Neural cell (in vitro differentiated cells): ENCODE results near the gene FILIP1L. TPM values are rescaled to one million over a fixed set of nuclear protein-coding genes. Genes with fewer than 3 reads are reported as not detected.

Source experiments
- H2AFZ ChIP-seq: fragments of 200-600, 300-800 bp; sonication (generic), shearing (Covaris generic); 2 replicates; pipeline ENCODE4 v1.6.0; 2014; ENCODE audit warnings: low read depth, mild to moderate bottlenecking, antibody characterized with exemption, low read length, moderate library complexity
- H3F3A ChIP-seq: fragments of 200-600 bp; shearing (Covaris generic); 2 replicates; pipeline ENCODE4 v1.6.1; 2016; ENCODE audit warnings: mild to moderate bottlenecking, moderate library complexity, mixed read lengths, antibody characterized with exemption, low read length; ENCODE audit not compliant: insufficient read depth, poor library complexity, severe bottlenecking
- H3K27ac ChIP-seq: fragments of 200-600, 300-800 bp; sonication (generic), shearing (Covaris generic); 2 replicates; pipeline ENCODE4 v1.5.1; 2014; ENCODE audit warnings: mild to moderate bottlenecking, low read length, moderate library complexity
- H3K27me3 ChIP-seq: fragments of 300-800, 200-600 bp; sonication (generic), shearing (Covaris generic); 2 replicates; pipeline ENCODE4 v1.6.0; 2014; ENCODE audit warnings: mild to moderate bottlenecking, low read depth, low read length, moderate library complexity; ENCODE audit not compliant: insufficient read depth
- H3K36me3 ChIP-seq: fragments of 300-800, 200-600 bp; sonication (generic), shearing (Covaris generic); 2 replicates; pipeline ENCODE4 v1.5.1; 2014; ENCODE audit warnings: mild to moderate bottlenecking, antibody characterized with exemption, low read length, moderate library complexity; ENCODE audit not compliant: insufficient read depth
- H3K4me2 ChIP-seq: fragments of 300-800, 200-600 bp; sonication (generic), shearing (Covaris generic); 2 replicates; pipeline ENCODE4 v1.6.0; 2014; ENCODE audit warnings: mild to moderate bottlenecking, low read length
- H3K4me3 ChIP-seq: fragments of 300-800, 200-600 bp; sonication (generic), shearing (Covaris generic); 2 replicates; pipeline ENCODE4 v1.5.1; 2014; ENCODE audit warnings: mild to moderate bottlenecking, low read length, moderate library complexity
- H3K79me2 ChIP-seq: fragments of 200-600 bp; shearing (Covaris generic); replicated peaks from 2 replicates; pipeline ENCODE4 v1.6.0; 2014; ENCODE audit warnings: mild to moderate bottlenecking, low read length, moderate library complexity; ENCODE audit not compliant: insufficient read depth
- H3K9ac ChIP-seq: fragments of 300-800, 200-600 bp; sonication (generic), shearing (Covaris generic); 2 replicates; pipeline ENCODE4 v1.6.1; 2016; ENCODE audit warnings: mild to moderate bottlenecking, low read length, mixed read lengths
- H3K9me2 ChIP-seq: fragments of 200-600 bp; shearing (Covaris generic); 2 replicates; pipeline ENCODE4 v1.6.1; 2016; ENCODE audit warnings: mild to moderate bottlenecking, low read length, mixed read lengths; ENCODE audit not compliant: insufficient read depth
- H3K9me3 ChIP-seq: fragments of 200-600, 300-800 bp; sonication (generic), shearing (Covaris generic); 2 replicates; pipeline ENCODE4 v1.6.1; 2016; ENCODE audit warnings: mild to moderate bottlenecking, mixed run types, low read length, moderate library complexity, mixed read lengths
- H4K20me1 ChIP-seq: fragments of 200-600 bp; shearing (Covaris generic); 2 replicates; pipeline ENCODE4 v1.6.1; 2016; ENCODE audit warnings: mild to moderate bottlenecking, mixed run types; ENCODE audit not compliant: insufficient read depth
- EP300 ChIP-seq: fragments of 450-650 bp; conservative IDR thresholded peaks from 2 replicates; pipeline ENCODE4 v1.6.1; 2014; ENCODE audit warnings: antibody characterized with exemption, mild to moderate bottlenecking, moderate library complexity; ENCODE audit not compliant: poor library complexity, severe bottlenecking
- EZH2 ChIP-seq: fragments of 200-600, 300-800 bp; shearing (Covaris generic), sonication (generic); IDR thresholded peaks from 2 replicates; pipeline ENCODE4 v1.6.1; 2014; ENCODE audit warnings: antibody characterized with exemption, low read length, borderline replicate concordance, mild to moderate bottlenecking; ENCODE audit not compliant: insufficient read depth, poor library complexity, severe bottlenecking
- MXI1 ChIP-seq: fragments of 450-650 bp; conservative IDR thresholded peaks from 2 replicates; pipeline ENCODE4 v1.6.1; 2014; ENCODE audit warnings: antibody characterized with exemption, mild to moderate bottlenecking; ENCODE audit not compliant: poor library complexity, severe bottlenecking
- POLR2AphosphoS5 ChIP-seq: IDR thresholded peaks from 2 replicates; pipeline ENCODE4 v1.6.1; 2012
- RAD21 ChIP-seq: fragments of 450-650 bp; conservative IDR thresholded peaks from 2 replicates; pipeline ENCODE4 v1.6.1; 2014; ENCODE audit warnings: antibody characterized with exemption, mild to moderate bottlenecking, moderate library complexity
- SMC3 ChIP-seq: fragments of 450-650 bp; conservative IDR thresholded peaks from 2 replicates; pipeline ENCODE4 v1.6.1; 2014; ENCODE audit warnings: antibody characterized with exemption, mild to moderate bottlenecking, moderate library complexity; ENCODE audit not compliant: poor library complexity
- TAF1 ChIP-seq: IDR thresholded peaks from 2 replicates; pipeline ENCODE4 v1.6.1; 2012; ENCODE audit warnings: low read depth
- polyA plus RNA-seq: library from polyadenylated mRNA; depleted of rRNA; stranded (reverse); fragments of >200 nt; gene quantifications from 2 replicates; pipeline ENCODE4 v1.2.3, GENCODE V29; 2014
- TF ChIP-seq, protein P1 (sequence below): fragments of 450-650 bp; IDR thresholded peaks from 2 replicates; pipeline ENCODE4 v1.5.1; 2014; ENCODE audit warnings: antibody characterized with exemption, mild to moderate bottlenecking, moderate library complexity; ENCODE audit not compliant: poor library complexity, severe bottlenecking
- TF ChIP-seq, protein P2 (sequence below): IDR thresholded peaks from 2 replicates; pipeline ENCODE4 v1.6.1; 2012; ENCODE audit warnings: borderline replicate concordance

Gene FILIP1L
- polyA plus RNA-seq, 1 donor from 2014 or later = 0.27 TPM

DNA sequence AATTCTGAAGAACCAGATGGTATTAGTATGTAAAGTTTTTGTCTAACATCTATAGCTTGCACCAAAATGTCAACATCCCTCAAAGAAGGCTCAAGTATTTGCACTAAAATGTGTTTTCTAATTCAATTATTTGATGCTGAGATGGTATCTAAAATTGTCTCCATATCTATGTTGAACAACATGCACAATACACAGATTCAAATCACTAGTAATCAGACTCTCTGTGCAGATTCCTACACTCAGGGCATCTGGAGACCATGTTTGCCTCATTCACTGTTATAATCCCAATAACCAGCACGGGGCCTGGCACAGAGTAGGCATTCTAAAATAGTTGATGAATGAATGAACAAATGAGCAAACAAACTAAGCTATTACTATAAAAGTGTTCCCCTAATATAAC, 2.6 kb downstream of the FILIP1L start:
- Histone ChIP-seq H3K36me3 (no peaks in the 10 kb centered on the region), H3K27ac (no peak overlapping the region), H3K9me2 (no peaks in the 10 kb centered on the region), H3K79me2 (no peaks in the 10 kb centered on the region), H3K4me2 (no peak overlapping the region), H2AFZ (no peak overlapping the region), H3F3A (no peaks in the 10 kb centered on the region), H3K9me3 (no peaks in the 10 kb centered on the region), H3K9ac (no peak overlapping the region), H4K20me1 (no peaks in the 10 kb centered on the region), H3K27me3 (no peaks in the 10 kb centered on the region), H3K4me3 (no peak overlapping the region)
- TF ChIP-seq RAD21 (no peak), SMC3 (no peak), TAF1 (no peak), EP300 (no peak), POLR2AphosphoS5 (no peak), EZH2 (no peak), MXI1 (no peak)
- TF ChIP-seq, protein P1, sequence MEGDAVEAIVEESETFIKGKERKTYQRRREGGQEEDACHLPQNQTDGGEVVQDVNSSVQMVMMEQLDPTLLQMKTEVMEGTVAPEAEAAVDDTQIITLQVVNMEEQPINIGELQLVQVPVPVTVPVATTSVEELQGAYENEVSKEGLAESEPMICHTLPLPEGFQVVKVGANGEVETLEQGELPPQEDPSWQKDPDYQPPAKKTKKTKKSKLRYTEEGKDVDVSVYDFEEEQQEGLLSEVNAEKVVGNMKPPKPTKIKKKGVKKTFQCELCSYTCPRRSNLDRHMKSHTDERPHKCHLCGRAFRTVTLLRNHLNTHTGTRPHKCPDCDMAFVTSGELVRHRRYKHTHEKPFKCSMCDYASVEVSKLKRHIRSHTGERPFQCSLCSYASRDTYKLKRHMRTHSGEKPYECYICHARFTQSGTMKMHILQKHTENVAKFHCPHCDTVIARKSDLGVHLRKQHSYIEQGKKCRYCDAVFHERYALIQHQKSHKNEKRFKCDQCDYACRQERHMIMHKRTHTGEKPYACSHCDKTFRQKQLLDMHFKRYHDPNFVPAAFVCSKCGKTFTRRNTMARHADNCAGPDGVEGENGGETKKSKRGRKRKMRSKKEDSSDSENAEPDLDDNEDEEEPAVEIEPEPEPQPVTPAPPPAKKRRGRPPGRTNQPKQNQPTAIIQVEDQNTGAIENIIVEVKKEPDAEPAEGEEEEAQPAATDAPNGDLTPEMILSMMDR = no peak
- TF ChIP-seq, protein P2, sequence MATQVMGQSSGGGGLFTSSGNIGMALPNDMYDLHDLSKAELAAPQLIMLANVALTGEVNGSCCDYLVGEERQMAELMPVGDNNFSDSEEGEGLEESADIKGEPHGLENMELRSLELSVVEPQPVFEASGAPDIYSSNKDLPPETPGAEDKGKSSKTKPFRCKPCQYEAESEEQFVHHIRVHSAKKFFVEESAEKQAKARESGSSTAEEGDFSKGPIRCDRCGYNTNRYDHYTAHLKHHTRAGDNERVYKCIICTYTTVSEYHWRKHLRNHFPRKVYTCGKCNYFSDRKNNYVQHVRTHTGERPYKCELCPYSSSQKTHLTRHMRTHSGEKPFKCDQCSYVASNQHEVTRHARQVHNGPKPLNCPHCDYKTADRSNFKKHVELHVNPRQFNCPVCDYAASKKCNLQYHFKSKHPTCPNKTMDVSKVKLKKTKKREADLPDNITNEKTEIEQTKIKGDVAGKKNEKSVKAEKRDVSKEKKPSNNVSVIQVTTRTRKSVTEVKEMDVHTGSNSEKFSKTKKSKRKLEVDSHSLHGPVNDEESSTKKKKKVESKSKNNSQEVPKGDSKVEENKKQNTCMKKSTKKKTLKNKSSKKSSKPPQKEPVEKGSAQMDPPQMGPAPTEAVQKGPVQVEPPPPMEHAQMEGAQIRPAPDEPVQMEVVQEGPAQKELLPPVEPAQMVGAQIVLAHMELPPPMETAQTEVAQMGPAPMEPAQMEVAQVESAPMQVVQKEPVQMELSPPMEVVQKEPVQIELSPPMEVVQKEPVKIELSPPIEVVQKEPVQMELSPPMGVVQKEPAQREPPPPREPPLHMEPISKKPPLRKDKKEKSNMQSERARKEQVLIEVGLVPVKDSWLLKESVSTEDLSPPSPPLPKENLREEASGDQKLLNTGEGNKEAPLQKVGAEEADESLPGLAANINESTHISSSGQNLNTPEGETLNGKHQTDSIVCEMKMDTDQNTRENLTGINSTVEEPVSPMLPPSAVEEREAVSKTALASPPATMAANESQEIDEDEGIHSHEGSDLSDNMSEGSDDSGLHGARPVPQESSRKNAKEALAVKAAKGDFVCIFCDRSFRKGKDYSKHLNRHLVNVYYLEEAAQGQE = no peak

DNA sequence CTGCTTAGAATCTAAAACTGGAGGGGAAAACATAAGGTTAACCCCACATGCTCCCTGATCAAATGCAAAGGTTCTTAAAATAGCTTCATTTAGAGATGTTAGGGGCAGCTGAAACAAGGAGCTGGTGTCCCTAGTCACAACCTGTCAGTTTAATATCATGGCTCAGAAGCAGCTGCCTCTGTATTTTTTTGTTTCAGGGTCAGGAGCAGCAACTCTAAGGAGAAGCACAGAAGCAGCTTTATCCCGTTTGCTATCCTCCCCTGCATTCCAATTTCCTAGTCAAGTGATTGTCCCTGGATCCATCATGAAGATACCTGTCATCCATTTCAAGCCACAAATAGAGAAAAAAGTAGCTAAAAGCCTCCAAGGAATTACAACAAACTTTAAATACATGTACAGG, 4.1 kb downstream of the FILIP1L start:
- H3K27ac ChIP-seq = no peak overlapping the region
- H3K4me3 ChIP-seq = no peak overlapping the region
- no peaks in the 10 kb centered on the region for H4K20me1 ChIP-seq
- no peak overlapping the region for H2AFZ ChIP-seq
- no peak overlapping the region for H3K9ac ChIP-seq
- H3F3A ChIP-seq = no peaks in the 10 kb centered on the region
- no peaks in the 10 kb centered on the region for H3K9me3 ChIP-seq
- no peaks in the 10 kb centered on the region for H3K79me2 ChIP-seq
- H3K36me3 ChIP-seq = no peaks in the 10 kb centered on the region
- no peak overlapping the region for H3K4me2 ChIP-seq
- H3K9me2 ChIP-seq = no peaks in the 10 kb centered on the region
- TF ChIP-seq, protein P2 = no peak
- TF ChIP-seq RAD21 (no peak), MXI1 (no peak), SMC3 (no peak), EZH2 (no peak), POLR2AphosphoS5 (no peak), EP300 (no peak), TAF1 (no peak)
- TF ChIP-seq, protein P1 = no peak
- H3K27me3 ChIP-seq = no peaks in the 10 kb centered on the region
